HEK293T (cell line): ENCODE data around the gene IGF1R.

Experiments
- BHLHE40 ChIP-seq: fragments of 450-650 bp; IDR thresholded peaks from 2 replicates; pipeline ENCODE4 v1.6.1; 2016; ENCODE audit warnings: mild to moderate bottlenecking, moderate library complexity, borderline replicate concordance
- ELF4 ChIP-seq: fragments of 450-650 bp; IDR thresholded peaks from 2 replicates; pipeline ENCODE4 v1.6.1; 2017; ENCODE audit warnings: antibody characterized with exemption
- FOXK2 ChIP-seq: fragments of 450-650 bp; IDR thresholded peaks from 2 replicates; pipeline ENCODE4 v1.6.1; 2016; ENCODE audit warnings: mild to moderate bottlenecking
- NFRKB ChIP-seq: fragments of 450-650 bp; IDR thresholded peaks from 2 replicates; pipeline ENCODE4 v1.6.1; 2016; ENCODE audit warnings: mild to moderate bottlenecking, moderate library complexity
- SP1 ChIP-seq: fragments of 450-650 bp; IDR thresholded peaks from 2 replicates; pipeline ENCODE4 v1.6.1; 2017

DNA sequence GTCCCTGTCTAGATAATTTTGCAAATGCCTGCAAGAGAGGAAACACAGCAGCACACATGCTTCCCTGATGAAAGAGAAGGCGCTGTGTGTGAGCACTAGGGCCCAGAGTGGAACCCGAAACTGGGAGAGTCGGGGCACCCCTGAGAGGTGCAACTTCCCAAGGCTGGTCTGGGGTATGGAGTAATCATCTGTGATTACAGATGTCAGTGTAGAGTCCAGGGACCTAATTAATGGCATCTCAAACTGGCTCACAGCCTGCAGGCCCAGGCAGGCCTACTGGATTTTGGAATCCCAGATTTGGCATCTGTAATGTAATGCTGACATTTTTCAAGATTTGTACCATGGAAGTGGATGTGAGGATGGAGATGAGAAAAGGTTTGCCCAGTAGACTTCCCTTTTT lies 329.8 kb downstream of the IGF1R start:
- TF ChIP-seq ELF4 (no peak), BHLHE40 (no peak), SP1 (no peak), NFRKB (no peak), FOXK2 (no peak)
